Esophagus squamous epithelium (tissue), 5 donors: Measurements from ENCODE around the gene AK1. TPM values are rescaled to one million over a fixed set of nuclear protein-coding genes. Genes with fewer than 3 reads are reported as not detected.

ENCODE experiments used
- DNase-seq: peaks from one replicate; lab custom pipeline; 2025; lab: John Stamatoyannopoulos, UW
- H3K27ac ChIP-seq, 4 donors: fragments of 200-600 bp; sonication (generic); one replicate each; pipeline ENCODE4 v1.5.1; 2016 to 2019; ENCODE audit warnings: mild to moderate bottlenecking in 1 of 4
- H3K27me3 ChIP-seq, 4 donors: fragments of 200-600 bp; sonication (generic); 1 replicate in 3 of 4; 2 replicates in 1 of 4; pipeline versions ENCODE4 v1.5.1 to v1.6.0; 2017 to 2021; ENCODE audit warnings: antibody characterized with exemption in 1 of 4
- H3K36me3 ChIP-seq, 3 donors: fragments of 200-600 bp; sonication (generic); one replicate each; pipeline ENCODE4 v1.5.1; 2016 to 2019
- H3K4me1 ChIP-seq, 3 donors: fragments of 200-600 bp; sonication (generic); one replicate each; pipeline ENCODE4 v1.5.1; 2017 to 2019
- H3K4me3 ChIP-seq, 4 donors: fragments of 200-600 bp; sonication (generic); 1 replicate in 3 of 4; 2 replicates in 1 of 4; pipeline ENCODE4 v1.5.1; 2016 to 2019; ENCODE audit warnings: mild to moderate bottlenecking in 2 of 4, moderate library complexity in 1 of 4
- H3K9me3 ChIP-seq, 3 donors: fragments of 200-600 bp; sonication (generic); one replicate each; pipeline ENCODE4 v1.5.1; 2016 to 2019
- CTCF ChIP-seq, 6 experiments: fragments of 450-650 bp in 4 of 6; fragments of 200-600 bp in 2 of 6; sonication (generic) in 2 of 6; IDR thresholded peaks; one replicate each; pipeline ENCODE4 v1.5.1; 2016 to 2019; ENCODE audit warnings: antibody characterized with exemption in 6 of 6, mild to moderate bottlenecking in 4 of 6, moderate library complexity in 4 of 6
- POLR2A ChIP-seq, 4 donors: fragments of 450-650 bp; IDR thresholded peaks; one replicate each; pipeline ENCODE4 v1.6.1; 2017; ENCODE audit warnings: antibody characterized with exemption in 4 of 4, mild to moderate bottlenecking in 4 of 4, moderate library complexity in 3 of 4
- WGBS, 2 donors: methylation state at CpG; one replicate each; pipeline ENCODE4 v1.1.5; 2018; 5-methylcytosine and 5-hydroxymethylcytosine counted together
- intact Hi-C: fragments of 100-400 bp; cut with DNase I; formaldehyde crosslinking; loops from one replicate; pipeline ENCODE4 v1.15.0; 2022
- total RNA-seq, 4 donors: library from RNA; depleted of rRNA; stranded (reverse); fragments of >200 nt; gene quantifications; one replicate each; pipeline ENCODE4 v1.1.0, GENCODE V29; 2016
- donor health status: DM: yes; HTN: yes; CAD: no.

AK1 gene
- total RNA-seq, 4 donors from 2014 or later: 11.1 to 36.1 (median 26.8) TPM

GRCh38 chr9:127890053-127890452, 12.6 kb upstream of the AK1 start:
- peaks cover 0 to 7% (median 0%) of the 10 kb centered on the region in 3 donors for H3K4me1 ChIP-seq
- H3K4me3 ChIP-seq: no peak overlapping the region
- intact Hi-C loops: no loop called here
- H3K36me3 ChIP-seq: peaks cover 42 to 100% (median 57%) of the 10 kb centered on the region in 3 donors
- peaks cover 0 to 26% (median 10%) of the 10 kb centered on the region in 3 donors for H3K9me3 ChIP-seq
- H3K27ac ChIP-seq: no peak overlapping the region
- no peak for DNase-seq
- WGBS, 2 donors: 94 to 100% methylated on average over 2 to 3 of the region's 3 CpGs
- TF ChIP-seq POLR2A (IDR thresholded peaks at IDR 0.05): no peak
- no peak for TF ChIP-seq CTCF (IDR thresholded peaks at IDR 0.05)
- no peaks in the 10 kb centered on the region for H3K27me3 ChIP-seq

- Histone ChIP-seq H3K27ac (no peak overlapping the region), H3K4me3 (no peak overlapping the region), H3K9me3 (peaks cover 0 to 4% (median 0%) of the 10 kb centered on the region in 3 donors), H3K27me3 (no peaks in the 10 kb centered on the region), H3K4me1 (peaks cover 0 to 24% (median 5%) of the 10 kb centered on the region in 3 donors), H3K36me3 (peaks cover 22 to 91% (median 42%) of the 10 kb centered on the region in 3 donors)
- intact Hi-C loops: no loop called here
- 82 to 83% methylated on average over 2 of the region's 2 CpGs for WGBS, 2 donors
- DNase-seq: no peak
- TF ChIP-seq CTCF (IDR thresholded peaks at IDR 0.05) (peak in 1 of 6 experiments; percentile 7), POLR2A (IDR thresholded peaks at IDR 0.05) (no peak)
These were observed 10.3 kb upstream of the AK1 start for GRCh38 chr9:127887792-127888191.

- no peak for TF ChIP-seq POLR2A (IDR thresholded peaks at IDR 0.05)
- no peaks in the 10 kb centered on the region for H3K9me3 ChIP-seq
- no peaks in the 10 kb centered on the region for H3K27me3 ChIP-seq
- no peak overlapping the region for H3K27ac ChIP-seq
- H3K36me3 ChIP-seq: peaks cover 21 to 78% (median 36%) of the 10 kb centered on the region in 3 donors
- H3K4me1 ChIP-seq: peaks cover 0 to 25% (median 5%) of the 10 kb centered on the region in 3 donors
- no peak for DNase-seq
- 92 to 100% methylated on average over 4 to 15 of the region's 18 CpGs for WGBS, 2 donors
- H3K4me3 ChIP-seq: no peak overlapping the region
- intact Hi-C loops: no loop called here
These were observed 9.0 kb upstream of the AK1 start for GRCh38 chr9:127886401-127886972.

- no peak overlapping the region for H3K27ac ChIP-seq
These were observed 8.2 kb upstream of the AK1 start for GRCh38 chr9:127885508-127886281.

GRCh38 chr9:127884976-127885490, 7.6 kb upstream of the AK1 start:
- TF ChIP-seq CTCF (IDR thresholded peaks at IDR 0.05): no peak
- no peak for TF ChIP-seq POLR2A (IDR thresholded peaks at IDR 0.05)
- H3K27me3 ChIP-seq: no peaks in the 10 kb centered on the region
- 62% methylated on average over 3 of the region's 15 CpGs; no CpG with 5 or more reads in 1 of the 2 donors for WGBS, 2 donors
- H3K4me1 ChIP-seq: peaks cover 0 to 25% (median 5%) of the 10 kb centered on the region in 3 donors
- H3K4me3 ChIP-seq: no peak overlapping the region
- no peaks in the 10 kb centered on the region for H3K9me3 ChIP-seq
- peak overlapping the region in 1 of 4 donors; percentile 19 for H3K27ac ChIP-seq
- DNase-seq: no peak
- intact Hi-C loops: no loop called here
- H3K36me3 ChIP-seq: peaks cover 12 to 64% (median 26%) of the 10 kb centered on the region in 3 donors

More at GRCh38 chr9:127885508-127886281, 8.2 kb upstream of the AK1 start:
- no peak for TF ChIP-seq POLR2A (IDR thresholded peaks at IDR 0.05)
- no peak for TF ChIP-seq CTCF (IDR thresholded peaks at IDR 0.05)
- Histone ChIP-seq H3K27me3 (no peaks in the 10 kb centered on the region), H3K9me3 (no peaks in the 10 kb centered on the region), H3K4me1 (peaks cover 0 to 25% (median 5%) of the 10 kb centered on the region in 3 donors), H3K36me3 (peaks cover 19 to 70% (median 32%) of the 10 kb centered on the region in 3 donors), H3K4me3 (no peak overlapping the region)
- no peak for DNase-seq
- intact Hi-C loops: no loop called here
- WGBS, 2 donors: 60 to 82% methylated on average over 5 to 12 of the region's 13 CpGs
